ENCODE results near the gene ANO2.
"Not testable (repeated sequence)": the region's sequence is repeated elsewhere in the genome, so short reads cannot be mapped to it uniquely, and the experiment has no call there.

The ANO2 gene

GRCh38 chr12:5548152-5548943 is 396.7 kb downstream of the ANO2 start:
- no peak for TF ChIP-seq POLR2A (IDR thresholded peaks at IDR 0.05; ENCODE audit: low read depth, low read length)
- FAIRE-seq (no peak), DNase-seq (ENCODE audit: insufficient read length, low spot score) (no peak)

- TF ChIP-seq POLR2A (IDR thresholded peaks at IDR 0.05; ENCODE audit: low read depth, low read length), result no peak
- FAIRE-seq (no peak), DNase-seq (ENCODE audit: insufficient read length, low spot score) (no peak)
These were observed 398.4 kb downstream of the ANO2 start for GRCh38 chr12:5546616-5547015.

- no peak for FAIRE-seq
- DNase-seq (ENCODE audit: insufficient read length, low spot score), result no peak
- TF ChIP-seq POLR2A (IDR thresholded peaks at IDR 0.05; ENCODE audit: low read depth, low read length), result no peak
These were observed 407.3 kb downstream of the ANO2 start for GRCh38 chr12:5537771-5538170.

- not testable (repeated sequence) for FAIRE-seq; DNase-seq (ENCODE audit: insufficient read length, low spot score)
These were observed 407.9 kb downstream of the ANO2 start for GRCh38 chr12:5537026-5537615.

GRCh38 chr12:5535541-5535940 is 409.5 kb downstream of the ANO2 start:
- FAIRE-seq, result no peak
- no peak for TF ChIP-seq POLR2A (IDR thresholded peaks at IDR 0.05; ENCODE audit: low read depth, low read length)
- no peak for DNase-seq (ENCODE audit: insufficient read length, low spot score)

- FAIRE-seq (no peak), DNase-seq (ENCODE audit: insufficient read length, low spot score) (no peak)
- no peak for TF ChIP-seq POLR2A (IDR thresholded peaks at IDR 0.05; ENCODE audit: low read depth, low read length)
These were observed 410.4 kb downstream of the ANO2 start for GRCh38 chr12:5534426-5535199.

GRCh38 chr12:5533368-5533767 is 411.7 kb downstream of the ANO2 start:
- no peak for TF ChIP-seq POLR2A (IDR thresholded peaks at IDR 0.05; ENCODE audit: low read depth, low read length)
- no peak for FAIRE-seq
- no peak for DNase-seq (ENCODE audit: insufficient read length, low spot score)

- no peak for FAIRE-seq
- DNase-seq (ENCODE audit: insufficient read length, low spot score), result no peak
- no peak for TF ChIP-seq POLR2A (IDR thresholded peaks at IDR 0.05; ENCODE audit: low read depth, low read length)
These were observed 419.2 kb downstream of the ANO2 start for GRCh38 chr12:5525783-5526367.

- no peak for TF ChIP-seq POLR2A (IDR thresholded peaks at IDR 0.05; ENCODE audit: low read depth, low read length)
- DNase-seq (ENCODE audit: insufficient read length, low spot score) (no peak), FAIRE-seq (no peak)
These were observed 420.2 kb downstream of the ANO2 start for GRCh38 chr12:5524769-5525436.

GRCh38 chr12:5524116-5524768 is 420.8 kb downstream of the ANO2 start:
- TF ChIP-seq POLR2A (IDR thresholded peaks at IDR 0.05; ENCODE audit: low read depth, low read length), result no peak
- FAIRE-seq (no peak), DNase-seq (ENCODE audit: insufficient read length, low spot score) (no peak)

- no peak for TF ChIP-seq POLR2A (IDR thresholded peaks at IDR 0.05; ENCODE audit: low read depth, low read length)
- DNase-seq (ENCODE audit: insufficient read length, low spot score) (no peak), FAIRE-seq (no peak)
These were observed 421.5 kb downstream of the ANO2 start for GRCh38 chr12:5523396-5524115.

GRCh38 chr12:5522432-5523335 is 422.4 kb downstream of the ANO2 start:
- TF ChIP-seq POLR2A (IDR thresholded peaks at IDR 0.05; ENCODE audit: low read depth, low read length), result no peak
- DNase-seq (ENCODE audit: insufficient read length, low spot score) (no peak), FAIRE-seq (no peak)
